HepG2 (cell line): ENCODE data around the gene CABP2. TPM values are rescaled to one million over a fixed set of nuclear protein-coding genes. Genes with fewer than 3 reads are reported as not detected.

ENCODE experiments used
- ATAC-seq: fragments of 200-7000 bp; cut with Tn5 transposase; 3 replicates; pipeline ENCODE4 v1.9.1; 2020; ENCODE audit warnings: mild to moderate bottlenecking, moderate library complexity
- BruUV-seq: library from RNA; stranded (reverse); fragments of 400-500 nt; replicated peaks from 2 replicates; lab custom pipeline; 2021; lab: Mats Ljungman, UMichigan
- CTCF ChIA-PET: fragments of 300-600 bp; formaldehyde crosslinking; extraction: SDS; loops from one replicate; lab custom pipeline; 2021; ENCODE audit warnings: low total read pairs, inconsistent platforms, low intra/inter-chr PET ratio; lab: Yijun Ruan, JAX
- POLR2A ChIA-PET: fragments of 350-600 bp; sonication (Branson Sonifier 250); formaldehyde crosslinking; loops from one replicate; lab custom pipeline; 2020; ENCODE audit warnings: antibody characterized with exemption, inconsistent platforms; lab: Yijun Ruan, JAX
- DNase-seq: peaks from one replicate; pipeline ENCODE4 v3.0.0-alpha.2; 2015; ENCODE audit warnings: low spot score
- FAIRE-seq: peaks from 3 replicates; lab custom pipeline; 2011; peaks lifted over from hg19 to GRCh38; lab: Jason Lieb, UNC
- H2AFZ ChIP-seq: one replicate; pipeline ENCODE4 v1.6.1; 2011; ENCODE audit warnings: low read length, inconsistent platforms
- H3K27ac ChIP-seq: fragments of 300-600 bp; 3 replicates; pipeline ENCODE4 v1.8.0; 2011; ENCODE audit warnings: mixed run types, mild to moderate bottlenecking, mixed read lengths, low read length, inconsistent platforms; ENCODE audit not compliant: insufficient read depth; ENCODE audit errors: extremely low read length
- H3K27me3 ChIP-seq, 2 experiments: fragments of 200-600 bp in 1 of 2; 2 replicates in 1 of 2; 3 replicates in 1 of 2; pipeline versions ENCODE4 v1.6.0 to v1.8.0; 2011; ENCODE audit warnings: low read length in 2 of 2, mild to moderate bottlenecking in 2 of 2, moderate library complexity in 2 of 2, inconsistent platforms in 1 of 2; ENCODE audit not compliant: insufficient read depth in 2 of 2, control insufficient read depth in 1 of 2
- H3K36me3 ChIP-seq, 2 experiments: fragments of 200-600 bp in 1 of 2; replicated peaks in 1 of 2; 2 replicates in 1 of 2; 3 replicates in 1 of 2; pipeline versions ENCODE4 v1.5.1 to v1.8.0; 2011; ENCODE audit warnings: low read length in 2 of 2, inconsistent platforms in 1 of 2; ENCODE audit not compliant: insufficient read depth in 2 of 2, control insufficient read depth in 1 of 2
- H3K4me1 ChIP-seq: 2 replicates; pipeline ENCODE4 v1.5.1; 2012; ENCODE audit warnings: low read length, inconsistent platforms; ENCODE audit not compliant: insufficient read depth
- H3K4me2 ChIP-seq: 2 replicates; pipeline ENCODE4 v1.6.0; 2011; ENCODE audit warnings: low read depth, low read length, inconsistent platforms
- H3K4me3 ChIP-seq, 3 experiments: fragments of 200-600 bp in 1 of 3; sonication (generic), shearing (Covaris generic) in 1 of 3; replicated peaks in 1 of 3; 2 replicates each; pipeline ENCODE4 v1.5.1; 2011 to 2016; ENCODE audit warnings: low read length in 3 of 3, inconsistent platforms in 2 of 3, low read depth in 2 of 3, mild to moderate bottlenecking in 2 of 3, control low read depth in 1 of 3, mixed read lengths in 1 of 3; ENCODE audit not compliant: insufficient read depth in 1 of 3
- H3K79me2 ChIP-seq: one replicate; pipeline ENCODE4 v1.6.1; 2011; ENCODE audit warnings: low read length, inconsistent platforms; ENCODE audit not compliant: insufficient read depth
- H3K9ac ChIP-seq: 2 replicates; pipeline ENCODE4 v1.6.0; 2011; ENCODE audit warnings: mild to moderate bottlenecking, low read depth, low read length, inconsistent platforms; ENCODE audit not compliant: insufficient read depth
- H3K9me3 ChIP-seq: 2 replicates; pipeline ENCODE4 v1.5.1; 2012; ENCODE audit warnings: mild to moderate bottlenecking, low read length
- H4K20me1 ChIP-seq: 2 replicates; pipeline ENCODE4 v1.6.0; 2011; ENCODE audit warnings: inconsistent platforms, mild to moderate bottlenecking, low read length, moderate library complexity; ENCODE audit not compliant: insufficient read depth
- GABPA ChIP-seq, 2 experiments: IDR thresholded peaks; 2 replicates each; pipeline ENCODE4 v1.6.1; 2011 to 2016; ENCODE audit warnings: low read depth in 2 of 2, low read length in 1 of 2, missing biosample characterization in 1 of 2, missing genetic modification characterization in 1 of 2
- KAT8 ChIP-seq: IDR thresholded peaks from 2 replicates; pipeline ENCODE4 v1.6.1; 2016; ENCODE audit warnings: missing genetic modification reagents, missing compliant biosample characterization
- KDM2A ChIP-seq: sonication (generic); formaldehyde crosslinking; IDR thresholded peaks from 2 replicates; pipeline ENCODE4 v1.4.0; 2020; ENCODE audit warnings: low read depth, missing genetic modification reagents, borderline replicate concordance
- KDM6A ChIP-seq: IDR thresholded peaks from 2 replicates; pipeline ENCODE4 v1.6.1; 2016; ENCODE audit warnings: low read depth
- SAP130 ChIP-seq: IDR thresholded peaks from 2 replicates; pipeline ENCODE4 v1.6.1; 2016; ENCODE audit warnings: low read depth
- SP1 ChIP-seq, 2 experiments: fragments of 450-650 bp in 1 of 2; sonication (generic) in 1 of 2; formaldehyde crosslinking in 1 of 2; IDR thresholded peaks; 2 replicates each; pipeline versions ENCODE4 v1.4.0 to v1.6.1; 2016 to 2020; ENCODE audit warnings: missing genetic modification reagents in 1 of 2
- ZEB1 ChIP-seq: IDR thresholded peaks from 2 replicates; pipeline ENCODE4 v1.6.1; 2012; ENCODE audit warnings: mild to moderate bottlenecking, low read depth, inconsistent platforms; ENCODE audit not compliant: insufficient replicate concordance
- ZNF263 ChIP-seq: sonication (generic); formaldehyde crosslinking; IDR thresholded peaks from 2 replicates; pipeline ENCODE4 v1.4.0; 2020; ENCODE audit warnings: missing genetic modification reagents
- ZNF331 ChIP-seq: sonication (generic); formaldehyde crosslinking; IDR thresholded peaks from 2 replicates; pipeline ENCODE4 v1.4.0; 2020; ENCODE audit warnings: missing genetic modification reagents
- WGBS: methylation state at CpG from one replicate; pipeline ENCODE4 v1.1.6; 2017; ENCODE audit warnings: low lambda C conversion rate; 5-methylcytosine and 5-hydroxymethylcytosine counted together
- in situ Hi-C: cut with HindIII; loops from 2 replicates; pipeline ENCODE4 v1.10.0; 2017; ENCODE audit warnings: low pct_unique_long_range_greater_than_20kb; ENCODE audit not compliant: extremely low pct_ligation_motif_present
- intact Hi-C: fragments of 100-400 bp; cut with micrococcal nuclease; formaldehyde crosslinking; loops from one replicate; pipeline ENCODE4 v1.10.0; 2022; ENCODE audit not compliant: unreplicated experiment
- polyA plus RNA-seq, 8 experiments: library from polyadenylated mRNA; depleted of rRNA in 3 of 8; stranded (reverse) in 7 of 8; unstranded in 1 of 8; fragments of >200 nt; fragmentation: Illumina TruSeq in 4 of 8; extraction: Trizol in 4 of 8; gene quantifications; 2 replicates each; pipeline versions ENCODE4 v1.2.1 to v1.2.3, GENCODE V29; 2011 to 2016; ENCODE audit warnings: low read depth in 4 of 8, missing spikeins in 1 of 8, mixed read lengths in 1 of 8; ENCODE audit not compliant: insufficient read depth in 1 of 8
- total RNA-seq, 5 experiments: library from RNA; depleted of rRNA; stranded (reverse); fragments of >200 nt; fragmentation: Illumina TruSeq; extraction: Trizol; gene quantifications; 2 replicates each; pipeline ENCODE4 v1.2.3, GENCODE V29; 2016; ENCODE audit warnings: low read depth in 1 of 5
- TF ChIP-seq, protein P1 (sequence below): sonication (generic); formaldehyde crosslinking; IDR thresholded peaks from 2 replicates; pipeline ENCODE4 v1.5.0; 2020; ENCODE audit warnings: mild to moderate bottlenecking, missing genetic modification reagents, moderate library complexity
- TF ChIP-seq, protein P2 (sequence below): IDR thresholded peaks from 2 replicates; pipeline ENCODE4 v1.6.1; 2016; ENCODE audit warnings: low read depth
- TF ChIP-seq, protein P3 (sequence below): sonication (generic); formaldehyde crosslinking; IDR thresholded peaks from 2 replicates; pipeline ENCODE4 v1.5.1; 2020; ENCODE audit warnings: mild to moderate bottlenecking, moderate library complexity, missing genetic modification reagents
- TF ChIP-seq, protein P4 (sequence below), 2 experiments: sonication (generic) in 1 of 2; formaldehyde crosslinking in 1 of 2; IDR thresholded peaks; 2 replicates each; pipeline versions ENCODE4 v1.4.0 to v1.6.1; 2018 to 2020; ENCODE audit warnings: missing genetic modification reagents in 2 of 2, borderline replicate concordance in 1 of 2, low read depth in 1 of 2, mild to moderate bottlenecking in 1 of 2, missing biosample characterization in 1 of 2
- TF ChIP-seq, protein P5 (sequence below): sonication (generic); formaldehyde crosslinking; IDR thresholded peaks from 2 replicates; pipeline ENCODE4 v1.4.0; 2020; ENCODE audit warnings: missing genetic modification reagents

Gene CABP2
- total and polyA plus RNA-seq, 2 of the 13 experiments (the other 11 are each of a cell fraction or from before 2014, with no cell fraction given), result not detected

DNA sequence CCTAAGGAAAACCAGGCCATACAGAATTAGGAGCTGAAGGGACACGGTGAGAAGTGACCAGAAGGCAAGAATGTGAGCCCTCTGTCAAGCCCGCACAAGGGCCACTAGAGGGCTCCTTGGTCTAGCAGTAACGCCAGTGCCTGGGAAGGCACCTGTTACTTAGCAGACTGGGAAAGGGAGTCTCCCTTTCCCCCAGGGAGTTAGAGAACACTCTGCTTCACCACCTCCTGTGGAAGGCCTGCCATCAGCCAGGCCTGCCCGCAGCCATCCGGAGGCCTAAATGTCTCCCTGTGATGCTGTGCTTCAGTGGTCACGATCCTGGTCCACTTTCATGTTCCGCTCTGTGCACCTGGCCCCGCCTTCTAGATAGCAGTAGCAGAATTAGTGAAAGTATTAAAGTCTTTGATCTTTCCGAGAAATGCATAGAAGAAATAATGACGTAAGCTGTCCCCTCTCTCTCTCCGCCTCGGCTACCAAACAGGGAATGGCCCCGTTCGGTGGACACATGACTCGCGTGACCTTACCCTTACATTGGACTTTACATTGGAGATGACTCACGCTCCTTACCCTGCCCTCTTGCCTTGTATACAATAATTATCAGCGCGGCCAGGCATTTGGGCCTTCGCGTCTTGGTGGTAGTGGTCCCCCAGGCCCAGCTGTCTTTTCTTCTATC is 49.6 kb upstream of the CABP2 start:
- Histone ChIP-seq H3K9me3 (no peaks in the 10 kb centered on the region), H3K4me1 (peaks cover 10% of the 10 kb centered on the region), H3K27ac (no peak overlapping the region), H3K27me3 (peaks cover 0 to 2% of the 10 kb centered on the region in 2 experiments; a peak in 1 of 5 replicates), H3K36me3 (no peaks in the 10 kb centered on the region), H3K9ac (no peak overlapping the region), H3K4me2 (peak overlapping the region; percentile 64), H2AFZ (no peak overlapping the region), H3K4me3 (peak overlapping the region in 1 of 3 experiments; percentile 59; a peak in 3 of 6 replicates), H4K20me1 (no peaks in the 10 kb centered on the region), H3K79me2 (no peaks in the 10 kb centered on the region)
- TSS peak; percentile 46 for BruUV-seq
- in situ Hi-C loops (no loop called here), intact Hi-C loops (loop anchor here (1.0 kb wide), 1 partner anchor 33 kb away; the partner anchor contains the start of gene NDUFV1)
- 4% methylated on average over 21 of the region's 21 CpGs for WGBS
- POLR2A ChIA-PET, result interaction anchor here (1.2 to 1.6 kb wide), 4 partner anchors 10 to 171 kb away, joined by 3 read pairs; partner anchors contain the start of gene PPP1CA
- peak; percentile 69 for DNase-seq
- peak; percentile 77 for ATAC-seq
- FAIRE-seq, result peak; percentile 90
- CTCF ChIA-PET, result interaction anchor here (1.3 to 1.7 kb wide), 2 partner anchors 34 to 43 kb away, joined by 3 to 20 read pairs; partner anchors contain the start of gene NDUFV1
- TF ChIP-seq SP1 (IDR thresholded peaks at IDR 0.05) (no peak), SP1 (CRISPR knock-in tag; IDR thresholded peaks at IDR 0.05) (0 out of 2 replicates have a peak, but pooled peaks have one; percentile 27), GABPA (IDR thresholded peaks at IDR 0.05; ENCODE audit: low read depth, low read length) (no peak), GABPA (CRISPR knock-in tag; IDR thresholded peaks at IDR 0.05; ENCODE audit: low read depth) (no peak), KDM6A (CRISPR knock-in tag) (no peak; the same call in 1 of the 2 replicates), ZEB1 (no peak), SAP130 (peak; percentile 39; the same call in 1 of the 2 replicates), ZNF331 (CRISPR knock-in tag) (no peak), KAT8 (peak; percentile 30; the same call in 1 of the 2 replicates), ZNF263 (CRISPR knock-in tag) (no peak), KDM2A (CRISPR knock-in tag) (peak; percentile 67; the same call in 1 of the 2 replicates)
- TF ChIP-seq, protein P1, sequence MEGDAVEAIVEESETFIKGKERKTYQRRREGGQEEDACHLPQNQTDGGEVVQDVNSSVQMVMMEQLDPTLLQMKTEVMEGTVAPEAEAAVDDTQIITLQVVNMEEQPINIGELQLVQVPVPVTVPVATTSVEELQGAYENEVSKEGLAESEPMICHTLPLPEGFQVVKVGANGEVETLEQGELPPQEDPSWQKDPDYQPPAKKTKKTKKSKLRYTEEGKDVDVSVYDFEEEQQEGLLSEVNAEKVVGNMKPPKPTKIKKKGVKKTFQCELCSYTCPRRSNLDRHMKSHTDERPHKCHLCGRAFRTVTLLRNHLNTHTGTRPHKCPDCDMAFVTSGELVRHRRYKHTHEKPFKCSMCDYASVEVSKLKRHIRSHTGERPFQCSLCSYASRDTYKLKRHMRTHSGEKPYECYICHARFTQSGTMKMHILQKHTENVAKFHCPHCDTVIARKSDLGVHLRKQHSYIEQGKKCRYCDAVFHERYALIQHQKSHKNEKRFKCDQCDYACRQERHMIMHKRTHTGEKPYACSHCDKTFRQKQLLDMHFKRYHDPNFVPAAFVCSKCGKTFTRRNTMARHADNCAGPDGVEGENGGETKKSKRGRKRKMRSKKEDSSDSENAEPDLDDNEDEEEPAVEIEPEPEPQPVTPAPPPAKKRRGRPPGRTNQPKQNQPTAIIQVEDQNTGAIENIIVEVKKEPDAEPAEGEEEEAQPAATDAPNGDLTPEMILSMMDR (CRISPR knock-in tag), result peak; percentile 92
- TF ChIP-seq, protein P2, sequence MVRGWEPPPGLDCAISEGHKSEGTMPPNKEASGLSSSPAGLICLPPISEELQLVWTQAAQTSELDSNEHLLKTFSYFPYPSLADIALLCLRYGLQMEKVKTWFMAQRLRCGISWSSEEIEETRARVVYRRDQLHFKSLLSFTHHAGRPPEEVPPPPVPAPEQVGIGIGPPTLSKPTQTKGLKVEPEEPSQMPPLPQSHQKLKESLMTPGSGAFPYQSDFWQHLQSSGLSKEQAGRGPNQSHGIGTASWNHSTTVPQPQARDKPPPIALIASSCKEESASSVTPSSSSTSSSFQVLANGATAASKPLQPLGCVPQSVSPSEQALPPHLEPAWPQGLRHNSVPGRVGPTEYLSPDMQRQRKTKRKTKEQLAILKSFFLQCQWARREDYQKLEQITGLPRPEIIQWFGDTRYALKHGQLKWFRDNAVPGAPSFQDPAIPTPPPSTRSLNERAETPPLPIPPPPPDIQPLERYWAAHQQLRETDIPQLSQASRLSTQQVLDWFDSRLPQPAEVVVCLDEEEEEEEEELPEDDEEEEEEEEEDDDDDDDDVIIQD (CRISPR knock-in tag), result 0 out of 2 replicates have a peak, but pooled peaks have one; percentile 16
- TF ChIP-seq, protein P3, sequence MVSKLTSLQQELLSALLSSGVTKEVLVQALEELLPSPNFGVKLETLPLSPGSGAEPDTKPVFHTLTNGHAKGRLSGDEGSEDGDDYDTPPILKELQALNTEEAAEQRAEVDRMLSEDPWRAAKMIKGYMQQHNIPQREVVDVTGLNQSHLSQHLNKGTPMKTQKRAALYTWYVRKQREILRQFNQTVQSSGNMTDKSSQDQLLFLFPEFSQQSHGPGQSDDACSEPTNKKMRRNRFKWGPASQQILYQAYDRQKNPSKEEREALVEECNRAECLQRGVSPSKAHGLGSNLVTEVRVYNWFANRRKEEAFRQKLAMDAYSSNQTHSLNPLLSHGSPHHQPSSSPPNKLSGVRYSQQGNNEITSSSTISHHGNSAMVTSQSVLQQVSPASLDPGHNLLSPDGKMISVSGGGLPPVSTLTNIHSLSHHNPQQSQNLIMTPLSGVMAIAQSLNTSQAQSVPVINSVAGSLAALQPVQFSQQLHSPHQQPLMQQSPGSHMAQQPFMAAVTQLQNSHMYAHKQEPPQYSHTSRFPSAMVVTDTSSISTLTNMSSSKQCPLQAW (CRISPR knock-in tag), result 0 out of 2 replicates have a peak, but pooled peaks have one; percentile 42
- TF ChIP-seq, protein P4, sequence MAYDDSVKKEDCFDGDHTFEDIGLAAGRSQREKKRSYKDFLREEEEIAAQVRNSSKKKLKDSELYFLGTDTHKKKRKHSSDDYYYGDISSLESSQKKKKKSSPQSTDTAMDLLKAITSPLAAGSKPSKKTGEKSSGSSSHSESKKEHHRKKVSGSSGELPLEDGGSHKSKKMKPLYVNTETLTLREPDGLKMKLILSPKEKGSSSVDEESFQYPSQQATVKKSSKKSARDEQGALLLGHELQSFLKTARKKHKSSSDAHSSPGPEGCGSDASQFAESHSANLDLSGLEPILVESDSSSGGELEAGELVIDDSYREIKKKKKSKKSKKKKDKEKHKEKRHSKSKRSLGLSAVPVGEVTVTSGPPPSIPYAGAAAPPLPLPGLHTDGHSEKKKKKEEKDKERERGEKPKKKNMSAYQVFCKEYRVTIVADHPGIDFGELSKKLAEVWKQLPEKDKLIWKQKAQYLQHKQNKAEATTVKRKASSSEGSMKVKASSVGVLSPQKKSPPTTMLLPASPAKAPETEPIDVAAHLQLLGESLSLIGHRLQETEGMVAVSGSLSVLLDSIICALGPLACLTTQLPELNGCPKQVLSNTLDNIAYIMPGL (CRISPR knock-in tag; IDR thresholded peaks at IDR 0.05; ENCODE audit: borderline replicate concordance in 1 of 2, low read depth in 1 of 2), result peak; percentile 54 to 78; a peak in 3 of 4 replicates
- TF ChIP-seq, protein P5, sequence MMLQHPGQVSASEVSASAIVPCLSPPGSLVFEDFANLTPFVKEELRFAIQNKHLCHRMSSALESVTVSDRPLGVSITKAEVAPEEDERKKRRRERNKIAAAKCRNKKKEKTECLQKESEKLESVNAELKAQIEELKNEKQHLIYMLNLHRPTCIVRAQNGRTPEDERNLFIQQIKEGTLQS, result peak; percentile 44; the same call in 1 of the 2 replicates
